Endothelial cell of umbilical vein (primary cell): ENCODE measurements around the gene PPP1R3A. TPM values are rescaled to one million over a fixed set of nuclear protein-coding genes. Genes with fewer than 3 reads are reported as not detected.

Experiments used
- BruUV-seq: library from RNA; stranded (reverse); fragments of 400-500 nt; replicated peaks from 2 replicates; lab custom pipeline; 2021; lab: Mats Ljungman, UMichigan
- CTCF ChIA-PET: fragments of 300-600, 350-600 bp; sonication (Branson Sonifier 250); formaldehyde crosslinking; loops from one replicate; lab custom pipeline; 2021; ENCODE audit warnings: antibody characterized with exemption, inconsistent platforms; lab: Charles Lee
- POLR2A ChIA-PET: fragments of 300-600, 350-600 bp; sonication (Branson Sonifier 250); formaldehyde crosslinking; loops from one replicate; lab custom pipeline; 2021; ENCODE audit warnings: antibody characterized with exemption, inconsistent platforms; lab: Charles Lee
- DNase-seq: peaks from one replicate; pipeline ENCODE4 v3.0.0-alpha.2; 2011; ENCODE audit warnings: low read depth, low spot score
- FAIRE-seq: peaks from 2 replicates; lab custom pipeline; 2011; peaks lifted over from hg19 to GRCh38; lab: Jason Lieb, UNC
- H2AFZ ChIP-seq: 2 replicates; pipeline ENCODE4 v1.6.0; 2012; ENCODE audit warnings: low read depth, low read length, control low read depth, inconsistent platforms
- H3K27ac ChIP-seq: 2 replicates; pipeline ENCODE4 v1.5.1; 2011; ENCODE audit warnings: low read depth, mild to moderate bottlenecking, control low read depth, low read length, moderate library complexity; ENCODE audit not compliant: insufficient read depth
- H3K27me3 ChIP-seq, 2 experiments: 2 replicates each; pipeline versions ENCODE4 v1.6.0 to v1.6.1; 2011; ENCODE audit warnings: low read length in 2 of 2, mixed read lengths in 1 of 2; ENCODE audit not compliant: control insufficient read depth in 2 of 2, insufficient read depth in 2 of 2
- H3K36me3 ChIP-seq, 2 experiments: 2 replicates in 1 of 2; 3 replicates in 1 of 2; pipeline ENCODE4 v1.5.1; 2011; ENCODE audit warnings: low read length in 2 of 2, mild to moderate bottlenecking in 1 of 2, moderate library complexity in 1 of 2; ENCODE audit not compliant: control insufficient read depth in 2 of 2, insufficient read depth in 2 of 2; ENCODE audit errors: extremely low read depth in 1 of 2
- H3K4me1 ChIP-seq: 3 replicates; pipeline ENCODE4 v1.5.1; 2011; ENCODE audit warnings: mild to moderate bottlenecking, low read length; ENCODE audit not compliant: control insufficient read depth, insufficient read depth; ENCODE audit errors: extremely low read depth
- H3K4me2 ChIP-seq: 2 replicates; pipeline ENCODE4 v1.6.1; 2011; ENCODE audit warnings: low read length, control low read depth, mixed read lengths; ENCODE audit not compliant: insufficient read depth
- H3K4me3 ChIP-seq, 3 experiments: fragments of 200-600 bp in 1 of 3; sonication (generic), shearing (Covaris generic) in 1 of 3; replicated peaks in 1 of 3; 2 replicates each; pipeline ENCODE4 v1.5.1; 2011 to 2016; ENCODE audit warnings: control low read depth in 3 of 3, low read length in 3 of 3, mild to moderate bottlenecking in 2 of 3, inconsistent platforms in 1 of 3, low read depth in 1 of 3, moderate library complexity in 1 of 3; ENCODE audit not compliant: insufficient read depth in 1 of 3
- H3K79me2 ChIP-seq: 2 replicates; pipeline ENCODE4 v1.6.0; 2012; ENCODE audit warnings: low read length, inconsistent platforms; ENCODE audit not compliant: control insufficient read depth, insufficient read depth
- H3K9ac ChIP-seq: replicated peaks from 2 replicates; pipeline ENCODE3; 2011; ENCODE audit warnings: low read length, control low read depth; ENCODE audit not compliant: insufficient read depth; ENCODE audit errors: extremely low read depth
- H3K9me1 ChIP-seq: replicated peaks from 3 replicates; pipeline ENCODE4 v1.6.0; 2011; ENCODE audit warnings: mild to moderate bottlenecking, low read length; ENCODE audit not compliant: control insufficient read depth, insufficient read depth; ENCODE audit errors: extremely low read depth
- H3K9me3 ChIP-seq: replicated peaks from 2 replicates; pipeline ENCODE4 v1.5.1; 2012; ENCODE audit warnings: low read length, inconsistent platforms; ENCODE audit not compliant: control insufficient read depth, insufficient read depth
- H4K20me1 ChIP-seq: replicated peaks from 2 replicates; pipeline ENCODE3; 2011; ENCODE audit warnings: mild to moderate bottlenecking, low read length; ENCODE audit not compliant: control insufficient read depth, insufficient read depth; ENCODE audit errors: extremely low read depth
- EZH2 ChIP-seq: IDR thresholded peaks from 2 replicates; pipeline ENCODE4 v1.6.1; 2012; ENCODE audit warnings: borderline replicate concordance, low read depth, mild to moderate bottlenecking, moderate library complexity, low read length, inconsistent platforms; ENCODE audit not compliant: severe bottlenecking
- FOS ChIP-seq: IDR thresholded peaks from 2 replicates; pipeline ENCODE4 v1.6.1; 2011; ENCODE audit warnings: mild to moderate bottlenecking, low read length, moderate library complexity, borderline replicate concordance; ENCODE audit not compliant: insufficient read depth
- GATA2 ChIP-seq: IDR thresholded peaks from 2 replicates; pipeline ENCODE4 v1.7.0; 2011; ENCODE audit warnings: low read depth, mild to moderate bottlenecking, moderate library complexity, mixed read lengths, low read length; ENCODE audit not compliant: insufficient read length, insufficient read depth
- JUN ChIP-seq: IDR thresholded peaks from 2 replicates; pipeline ENCODE4 v1.6.1; 2011; ENCODE audit warnings: borderline replicate concordance, low read depth; ENCODE audit not compliant: insufficient read length, insufficient read depth
- MYC ChIP-seq: IDR thresholded peaks from one replicate; pipeline ENCODE4 v1.6.1; 2011; ENCODE audit warnings: mild to moderate bottlenecking, low read depth, low read length
- POLR2A ChIP-seq: IDR thresholded peaks from 2 replicates; pipeline ENCODE4 v1.6.1; 2012; ENCODE audit warnings: low read depth, mild to moderate bottlenecking, control low read depth, low read length
- POLR2AphosphoS5 ChIP-seq: IDR thresholded peaks from 2 replicates; pipeline ENCODE4 v1.6.1; 2012; ENCODE audit warnings: low read depth, mild to moderate bottlenecking, control low read depth, low read length, moderate library complexity; ENCODE audit not compliant: insufficient read depth
- dilution Hi-C: fragments of 300-500 bp; cut with MboI; formaldehyde crosslinking; loops from one replicate; pipeline ENCODE4 v1.15.0; 2019; ENCODE audit warnings: low sequenced_read_pairs; ENCODE audit not compliant: extremely low pct_ligation_motif_present
- intact Hi-C: fragments of 100-400 bp; cut with micrococcal nuclease; formaldehyde crosslinking; loops from one replicate; pipeline ENCODE4 v1.10.0; 2022
- polyA plus RNA-seq, 4 experiments: library from polyadenylated mRNA; depleted of rRNA in 3 of 4; stranded (reverse) in 3 of 4; unstranded in 1 of 4; fragments of >200 nt; gene quantifications; 2 replicates each; pipeline versions ENCODE4 v1.2.1 to v1.2.3, GENCODE V29; 2011 to 2012; ENCODE audit warnings: missing spikeins in 1 of 4
- total RNA-seq: library from RNA; stranded (reverse); gene quantifications from 2 replicates; pipeline ENCODE4 v1.2.3, GENCODE V29; 2021
- TF ChIP-seq, protein P1 (sequence below): IDR thresholded peaks from 2 replicates; pipeline ENCODE4 v1.6.1; 2011; ENCODE audit not compliant: insufficient read depth, insufficient read length
- TF ChIP-seq, protein P2 (sequence below), 2 donors: IDR thresholded peaks; 1 replicate in 1 of 2; 2 replicates in 1 of 2; pipeline ENCODE4 v1.5.1; 2011; ENCODE audit warnings: low read length in 2 of 2, mild to moderate bottlenecking in 2 of 2, moderate library complexity in 2 of 2, control low read depth in 1 of 2, inconsistent platforms in 1 of 2, low read depth in 1 of 2; ENCODE audit not compliant: insufficient read depth in 1 of 2; ENCODE audit errors: extremely low read depth in 1 of 2

The PPP1R3A gene
- total and polyA plus RNA-seq, 2 donors (not counting 3 experiments of a cell fraction or from before 2014, with no cell fraction given) = not detected

DNA sequence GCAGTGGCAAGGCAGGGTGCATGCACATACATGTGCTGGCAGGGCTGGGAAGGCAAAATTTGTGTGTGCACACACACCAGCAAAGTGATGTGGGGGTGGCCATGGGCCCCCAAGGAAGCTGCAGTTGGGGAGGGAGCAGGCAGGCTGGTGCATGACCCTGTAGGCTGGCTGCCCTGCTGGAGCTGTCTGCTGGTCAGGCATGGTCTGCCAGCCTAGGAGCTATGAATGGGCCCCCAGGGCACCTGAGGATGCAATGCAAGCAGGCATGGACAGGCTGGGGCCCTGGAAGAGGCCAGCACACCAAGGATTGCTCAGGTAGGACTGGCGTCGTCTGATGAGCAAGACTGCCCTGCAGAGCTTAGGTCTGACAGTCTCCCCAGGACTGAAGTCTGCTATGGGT, 18.2 kb upstream of the PPP1R3A start:
- Histone ChIP-seq H3K36me3 (no peaks in the 10 kb centered on the region), H3K27me3 (no peaks in the 10 kb centered on the region), H3K9me3 (no peaks in the 10 kb centered on the region), H3K9ac (no peak overlapping the region), H3K4me3 (no peak overlapping the region), H3K27ac (no peak overlapping the region), H3K9me1 (no peaks in the 10 kb centered on the region), H2AFZ (no peak overlapping the region), H3K79me2 (no peaks in the 10 kb centered on the region), H4K20me1 (no peaks in the 10 kb centered on the region), H3K4me1 (no peaks in the 10 kb centered on the region), H3K4me2 (no peak overlapping the region)
- CTCF ChIA-PET = no interaction called here
- BruUV-seq = no TSS peak
- dilution Hi-C loops (no loop called here), intact Hi-C loops (no loop called here)
- TF ChIP-seq JUN = no peak
- TF ChIP-seq POLR2AphosphoS5 = no peak
- TF ChIP-seq FOS = no peak
- TF ChIP-seq, protein P1, sequence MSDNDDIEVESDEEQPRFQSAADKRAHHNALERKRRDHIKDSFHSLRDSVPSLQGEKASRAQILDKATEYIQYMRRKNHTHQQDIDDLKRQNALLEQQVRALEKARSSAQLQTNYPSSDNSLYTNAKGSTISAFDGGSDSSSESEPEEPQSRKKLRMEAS = no peak
- TF ChIP-seq EZH2 = no peak
- no peak for TF ChIP-seq POLR2A
- TF ChIP-seq GATA2 = no peak
- TF ChIP-seq, protein P2, sequence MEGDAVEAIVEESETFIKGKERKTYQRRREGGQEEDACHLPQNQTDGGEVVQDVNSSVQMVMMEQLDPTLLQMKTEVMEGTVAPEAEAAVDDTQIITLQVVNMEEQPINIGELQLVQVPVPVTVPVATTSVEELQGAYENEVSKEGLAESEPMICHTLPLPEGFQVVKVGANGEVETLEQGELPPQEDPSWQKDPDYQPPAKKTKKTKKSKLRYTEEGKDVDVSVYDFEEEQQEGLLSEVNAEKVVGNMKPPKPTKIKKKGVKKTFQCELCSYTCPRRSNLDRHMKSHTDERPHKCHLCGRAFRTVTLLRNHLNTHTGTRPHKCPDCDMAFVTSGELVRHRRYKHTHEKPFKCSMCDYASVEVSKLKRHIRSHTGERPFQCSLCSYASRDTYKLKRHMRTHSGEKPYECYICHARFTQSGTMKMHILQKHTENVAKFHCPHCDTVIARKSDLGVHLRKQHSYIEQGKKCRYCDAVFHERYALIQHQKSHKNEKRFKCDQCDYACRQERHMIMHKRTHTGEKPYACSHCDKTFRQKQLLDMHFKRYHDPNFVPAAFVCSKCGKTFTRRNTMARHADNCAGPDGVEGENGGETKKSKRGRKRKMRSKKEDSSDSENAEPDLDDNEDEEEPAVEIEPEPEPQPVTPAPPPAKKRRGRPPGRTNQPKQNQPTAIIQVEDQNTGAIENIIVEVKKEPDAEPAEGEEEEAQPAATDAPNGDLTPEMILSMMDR (IDR thresholded peaks at IDR 0.05; ENCODE audit: extremely low read depth in 1 of 2, insufficient read depth in 1 of 2, low read depth in 1 of 2, low read length in 2 of 2) = no peak
- no peak for TF ChIP-seq MYC
- FAIRE-seq (no peak), DNase-seq (no peak)
- POLR2A ChIA-PET = no interaction called here
